LNCaP clone FGC (cell line): ENCODE results near the gene CRYGN.

ENCODE experiments used
- DNase-seq: peaks from one replicate; pipeline ENCODE4 v3.0.0-alpha.2; 2011; ENCODE audit warnings: low read depth
- H3K4me3 ChIP-seq: 2 replicates; pipeline ENCODE4 v1.5.1; 2011; ENCODE audit warnings: mild to moderate bottlenecking, low read depth, low read length, control low read depth
- TF ChIP-seq, protein P1 (sequence below): IDR thresholded peaks from 2 replicates; pipeline ENCODE4 v1.5.1; 2012; ENCODE audit warnings: mild to moderate bottlenecking; ENCODE audit not compliant: control insufficient read depth, insufficient read depth; ENCODE audit errors: extremely low read depth

The CRYGN gene

DNA sequence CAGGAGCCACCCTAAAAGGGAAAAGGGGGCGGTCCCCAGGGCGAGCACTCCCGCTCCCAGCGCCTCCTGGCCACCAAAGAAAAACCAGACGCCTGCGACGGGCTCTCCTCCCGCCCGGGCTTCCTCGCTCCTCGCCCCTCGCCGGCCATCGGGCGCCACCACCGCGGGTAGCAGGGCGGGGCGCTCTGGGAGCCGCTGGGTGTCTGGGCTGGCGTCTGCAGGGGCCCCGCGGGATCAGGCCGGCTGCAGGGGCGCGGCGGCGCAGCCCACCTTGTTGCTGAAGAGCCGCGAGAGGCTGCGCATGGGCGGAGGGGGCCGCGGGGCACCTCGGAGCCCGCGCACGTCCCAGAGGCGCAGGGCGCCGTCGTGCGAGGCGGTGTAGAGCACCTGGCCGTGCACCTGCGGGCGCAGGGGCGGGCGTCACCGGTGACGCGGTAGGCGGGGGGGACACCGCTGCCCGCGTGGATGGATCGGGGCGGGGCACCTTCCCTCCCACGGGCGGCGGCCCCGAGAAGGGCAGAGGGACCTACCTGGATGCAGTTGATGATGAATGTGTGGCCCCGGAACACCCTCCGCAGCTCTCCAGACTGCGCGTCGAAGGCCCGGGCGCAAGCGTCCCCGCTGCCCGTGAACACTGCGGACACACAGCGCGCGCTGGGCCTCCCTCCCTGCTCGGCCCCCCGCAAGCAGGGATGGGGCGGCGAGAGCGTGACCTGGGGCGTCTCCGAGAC is 58.4 kb downstream of the CRYGN start:
- TF ChIP-seq, protein P1, sequence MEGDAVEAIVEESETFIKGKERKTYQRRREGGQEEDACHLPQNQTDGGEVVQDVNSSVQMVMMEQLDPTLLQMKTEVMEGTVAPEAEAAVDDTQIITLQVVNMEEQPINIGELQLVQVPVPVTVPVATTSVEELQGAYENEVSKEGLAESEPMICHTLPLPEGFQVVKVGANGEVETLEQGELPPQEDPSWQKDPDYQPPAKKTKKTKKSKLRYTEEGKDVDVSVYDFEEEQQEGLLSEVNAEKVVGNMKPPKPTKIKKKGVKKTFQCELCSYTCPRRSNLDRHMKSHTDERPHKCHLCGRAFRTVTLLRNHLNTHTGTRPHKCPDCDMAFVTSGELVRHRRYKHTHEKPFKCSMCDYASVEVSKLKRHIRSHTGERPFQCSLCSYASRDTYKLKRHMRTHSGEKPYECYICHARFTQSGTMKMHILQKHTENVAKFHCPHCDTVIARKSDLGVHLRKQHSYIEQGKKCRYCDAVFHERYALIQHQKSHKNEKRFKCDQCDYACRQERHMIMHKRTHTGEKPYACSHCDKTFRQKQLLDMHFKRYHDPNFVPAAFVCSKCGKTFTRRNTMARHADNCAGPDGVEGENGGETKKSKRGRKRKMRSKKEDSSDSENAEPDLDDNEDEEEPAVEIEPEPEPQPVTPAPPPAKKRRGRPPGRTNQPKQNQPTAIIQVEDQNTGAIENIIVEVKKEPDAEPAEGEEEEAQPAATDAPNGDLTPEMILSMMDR: no peak
- no peak overlapping the region for H3K4me3 ChIP-seq
- DNase-seq: no peak

DNA sequence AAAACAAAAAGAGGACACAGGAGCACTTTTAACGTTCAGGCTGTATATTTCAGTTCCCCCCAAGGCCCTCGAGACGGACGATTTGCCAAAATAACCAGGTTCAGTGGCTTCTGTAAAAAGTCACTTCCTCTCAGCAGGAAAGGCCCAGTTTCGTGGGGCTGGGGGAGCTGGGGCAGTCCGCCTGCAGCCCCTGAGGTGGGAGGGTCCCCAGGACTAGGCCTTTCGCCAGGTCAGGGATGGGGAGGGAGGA is 58.9 kb downstream of the CRYGN start:
- no peak overlapping the region for H3K4me3 ChIP-seq
- TF ChIP-seq, protein P1: no peak
- DNase-seq: no peak

DNA sequence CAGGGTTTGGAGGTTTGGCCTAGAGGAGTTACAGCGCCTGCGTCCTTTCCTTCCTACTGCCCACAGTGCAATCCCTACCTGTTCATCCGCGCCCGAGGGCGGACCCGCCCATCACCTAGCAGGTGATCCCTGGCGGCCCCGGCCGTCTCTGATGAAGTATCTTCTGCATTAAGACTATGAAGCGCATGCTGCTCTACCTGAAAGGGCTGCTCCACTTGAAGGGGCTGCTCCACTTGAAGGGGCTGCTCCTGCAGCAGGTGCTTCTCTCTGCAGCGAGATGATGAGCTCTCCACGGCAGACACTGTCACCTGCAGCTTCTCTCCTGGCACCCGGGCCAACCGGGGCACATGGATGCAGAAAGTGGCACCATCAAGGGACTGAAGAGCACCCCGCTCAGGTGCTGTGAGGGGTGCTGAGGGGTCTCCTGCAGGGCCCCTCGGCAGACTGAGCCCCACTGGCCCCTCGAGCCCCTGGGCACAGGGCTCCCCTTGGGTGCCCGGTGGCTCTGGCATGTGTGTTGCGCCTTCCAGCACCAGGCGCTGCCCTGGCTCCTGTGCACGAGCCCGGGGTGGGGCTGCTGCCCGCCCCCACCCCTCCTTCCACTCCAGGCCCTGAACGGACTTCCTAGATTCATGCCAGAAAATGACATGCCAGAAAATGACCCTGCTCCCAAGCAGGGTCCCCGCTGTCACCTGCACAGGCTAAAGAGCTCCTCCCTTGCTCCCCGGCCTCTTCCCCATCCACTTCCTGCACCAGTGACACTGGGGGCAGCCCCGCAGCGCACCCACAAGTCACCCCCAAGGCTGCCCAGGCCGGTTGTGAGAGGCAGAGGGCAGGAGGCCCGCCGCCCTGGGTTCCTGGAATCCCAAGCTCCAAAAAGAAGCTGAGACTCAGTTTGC is 59.5 kb downstream of the CRYGN start:
- no peak for DNase-seq
- TF ChIP-seq, protein P1: no peak
- H3K4me3 ChIP-seq: no peak overlapping the region

DNA sequence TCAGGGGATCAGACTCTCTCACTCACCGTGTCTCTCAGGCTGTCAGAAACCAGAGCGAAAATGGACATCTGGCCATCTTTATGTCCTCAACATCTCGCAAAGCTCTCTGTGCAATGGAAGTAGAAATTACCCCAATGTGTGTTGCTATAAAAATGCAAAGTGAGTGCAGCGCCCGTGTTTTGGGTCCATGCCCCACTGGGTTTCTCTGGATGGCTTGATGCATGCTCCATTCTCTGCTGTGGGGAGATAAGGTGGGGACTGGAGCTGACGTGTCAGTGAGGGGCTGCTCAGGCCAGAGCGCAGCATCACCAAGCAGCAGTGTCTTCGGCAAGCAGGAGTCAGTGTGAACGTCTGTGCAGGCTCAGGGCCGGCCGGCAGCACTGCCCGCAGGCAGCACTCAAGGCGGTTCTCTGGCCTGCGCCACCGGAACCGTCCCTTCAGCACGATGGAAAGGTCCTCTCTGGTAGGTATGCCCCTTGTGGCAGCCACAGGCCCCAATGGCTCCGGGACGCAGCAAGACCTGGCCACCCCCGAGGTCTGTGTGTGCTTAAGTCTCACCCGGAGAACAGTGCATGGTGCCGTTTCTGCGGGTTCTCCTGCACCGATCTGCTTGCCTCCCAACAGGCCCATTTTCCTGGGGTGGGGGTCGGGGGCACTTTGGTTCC is 60.3 kb downstream of the CRYGN start:
- DNase-seq: no peak

DNA sequence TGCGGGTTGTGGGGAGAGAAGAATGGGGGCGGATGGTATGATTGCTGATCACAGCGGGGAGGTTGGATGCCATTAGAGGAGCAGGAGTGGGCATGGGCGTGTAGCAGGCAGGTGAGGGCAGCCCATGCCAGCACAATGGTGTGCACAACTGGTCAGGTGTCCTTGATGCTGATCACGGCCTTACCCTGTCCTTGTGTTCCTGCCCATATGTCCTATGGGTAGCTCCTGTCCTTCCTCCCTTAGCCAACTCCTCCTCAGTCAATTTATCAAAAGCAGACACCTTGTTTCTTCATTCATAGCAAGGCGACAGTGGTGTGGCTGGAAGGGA is 60.8 kb downstream of the CRYGN start:
- DNase-seq: no peak
- H3K4me3 ChIP-seq: no peak overlapping the region
- TF ChIP-seq, protein P1: no peak

More for the DNA sequence above, 60.3 kb downstream of the CRYGN start:
- H3K4me3 ChIP-seq: no peak overlapping the region
- TF ChIP-seq, protein P1: no peak
